Measurements from ENCODE around the gene PCCA.
A peak's percentile ranks its signal among the peaks of the same experiment; 100 is the strongest.
"Not testable (repeated sequence)": the region's sequence is repeated elsewhere in the genome, so short reads cannot be mapped to it uniquely, and the experiment has no call there.

PCCA gene

GRCh38 chr13:100541897-100542825 is 453.3 kb downstream of the PCCA start:
- DNase-seq (ENCODE audit: low read depth in 3 of 3), result no peak

GRCh38 chr13:100542826-100543156 is 453.9 kb downstream of the PCCA start:
- DNase-seq (ENCODE audit: low read depth in 3 of 3), result no peak

- no peak for DNase-seq (ENCODE audit: low read depth in 3 of 3)
Measured at GRCh38 chr13:100543872-100544602, 455.1 kb downstream of the PCCA start.

DNA sequence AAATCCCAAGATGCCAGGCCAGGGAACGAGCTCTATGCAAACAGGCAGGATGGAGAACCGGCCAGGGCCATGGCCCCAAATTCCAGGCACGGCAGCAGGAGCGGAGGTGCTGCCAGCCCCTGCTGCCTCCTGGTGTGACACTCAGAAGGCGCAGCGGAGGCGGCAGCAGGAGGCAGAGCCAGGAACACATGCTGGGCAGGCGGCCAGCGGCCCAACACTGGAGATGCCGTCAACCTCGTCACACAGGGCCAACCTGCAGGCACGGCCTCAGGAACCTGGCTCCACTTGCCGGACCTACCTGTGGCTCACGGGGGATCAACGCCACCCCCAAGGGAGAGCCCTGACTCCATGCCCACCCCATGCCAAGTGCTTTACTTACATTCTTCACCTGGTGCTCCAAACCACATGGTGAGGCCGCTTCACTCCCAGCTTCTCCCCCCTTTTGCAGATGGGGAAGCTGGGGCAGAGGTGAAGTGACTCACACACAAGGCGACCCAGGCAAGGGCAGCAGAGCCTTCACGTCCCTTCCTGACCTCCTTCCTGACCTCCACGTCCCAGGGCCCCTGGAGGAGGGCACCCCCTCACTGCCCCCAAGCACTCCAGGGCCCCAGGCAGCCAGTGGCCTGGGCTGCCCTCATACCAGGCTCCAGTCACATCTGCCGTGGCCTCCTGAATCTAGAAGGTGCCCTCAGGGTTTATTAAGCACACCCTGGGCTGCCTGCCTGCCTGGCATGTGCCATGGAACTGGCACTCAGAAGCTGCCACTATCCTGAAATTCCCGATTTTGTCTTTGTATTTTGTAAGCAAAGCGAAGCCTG is 456.2 kb downstream of the PCCA start:
- DNase-seq (ENCODE audit: low read depth in 3 of 3), result no peak

- DNase-seq (ENCODE audit: low read depth in 3 of 3), result no peak
Measured at GRCh38 chr13:100545684-100546061, 456.8 kb downstream of the PCCA start.

DNA sequence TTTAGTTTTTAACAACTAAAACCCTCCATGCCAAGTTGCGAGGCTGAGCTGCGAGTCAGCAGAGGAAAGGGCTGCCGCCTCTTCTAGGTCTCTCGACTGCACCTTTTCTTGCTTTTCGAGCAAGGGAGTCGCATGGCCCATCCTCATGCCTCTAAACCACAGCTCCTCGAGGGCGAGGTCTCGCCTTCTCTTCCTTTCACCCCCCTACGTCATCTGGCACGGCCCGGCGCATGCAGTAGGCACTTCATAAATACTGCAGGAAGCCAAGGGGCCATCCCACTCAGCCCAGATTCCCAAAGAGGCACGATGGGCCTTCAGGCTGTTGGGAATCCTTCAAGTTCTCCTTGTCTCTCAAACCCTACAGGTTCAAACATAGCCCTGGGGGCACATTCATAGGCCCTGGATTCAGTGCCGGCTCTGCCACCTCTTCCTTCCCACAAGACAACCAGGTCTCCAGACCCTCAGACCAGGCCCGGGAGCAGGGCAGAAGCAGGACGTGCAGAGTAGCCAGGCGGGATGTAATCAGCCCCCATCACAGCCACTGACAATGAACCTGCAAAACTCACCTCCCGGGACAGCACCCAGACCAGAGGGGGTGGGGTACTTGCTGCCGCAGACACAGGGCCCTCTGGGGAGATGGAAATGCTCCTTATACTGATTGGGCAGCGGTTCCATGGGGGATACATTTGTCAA is 458.0 kb downstream of the PCCA start:
- DNase-seq (ENCODE audit: low read depth in 3 of 3), result no peak

DNA sequence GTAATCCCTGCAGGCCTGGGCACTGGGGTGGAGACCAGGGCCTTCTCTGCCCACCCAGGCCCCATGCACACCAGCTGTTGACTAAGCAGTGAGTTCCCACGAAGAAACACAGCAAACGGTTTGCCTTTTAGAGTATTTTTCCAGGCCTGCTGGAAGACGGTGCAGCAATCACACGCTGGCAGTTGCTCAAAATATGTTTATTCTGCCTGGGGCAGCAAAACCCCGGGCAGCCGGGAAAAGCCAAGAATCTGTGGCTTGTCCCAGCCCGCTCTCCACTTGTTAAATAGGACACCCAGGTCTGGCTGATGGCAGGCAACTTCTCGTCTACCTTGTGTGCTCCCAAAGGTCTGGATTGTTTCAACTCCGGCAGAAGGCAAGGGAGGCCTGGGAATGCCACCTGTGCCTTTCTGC is 458.9 kb downstream of the PCCA start:
- no peak for DNase-seq (ENCODE audit: low read depth in 3 of 3)

- DNase-seq (ENCODE audit: low read depth in 3 of 3), result no peak
Measured at GRCh38 chr13:100549316-100549715, 460.4 kb downstream of the PCCA start.

- DNase-seq (ENCODE audit: low read depth in 3 of 3), result no peak
Measured at GRCh38 chr13:100552755-100553154, 463.9 kb downstream of the PCCA start.

GRCh38 chr13:100559886-100560285 is 471.0 kb downstream of the PCCA start:
- no peak for DNase-seq (ENCODE audit: low read depth in 3 of 3)

DNA sequence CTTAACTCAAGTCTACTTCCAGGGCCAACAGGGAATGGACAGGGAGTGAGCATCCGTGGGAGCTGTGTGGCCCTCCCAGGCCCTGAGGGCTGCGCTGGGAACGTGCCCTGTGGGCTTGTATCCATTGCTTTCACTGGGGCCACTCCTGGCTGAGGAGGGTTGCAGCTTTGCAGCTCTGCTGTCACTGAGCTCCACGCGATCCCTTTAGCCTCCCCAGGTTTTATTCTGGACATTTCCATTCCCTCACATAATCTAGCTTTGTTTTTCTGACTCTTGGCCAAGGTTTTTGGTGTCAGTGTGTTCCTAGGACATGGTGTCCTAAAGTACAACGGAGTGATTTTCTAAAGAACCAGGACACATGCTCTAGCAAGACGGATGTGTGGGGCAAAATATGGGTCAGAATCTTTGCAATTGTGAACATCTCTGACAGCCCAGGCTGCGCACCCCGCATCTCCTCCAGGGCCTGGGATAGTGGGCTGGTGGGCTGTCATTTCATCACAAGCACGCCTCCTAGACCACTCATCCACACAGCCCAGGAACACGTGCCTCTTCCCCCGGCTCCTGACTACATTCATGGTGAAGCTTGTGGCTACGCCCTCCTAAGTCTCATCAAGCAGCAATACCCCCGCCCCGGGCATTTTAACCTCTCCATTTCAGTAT is 471.7 kb downstream of the PCCA start:
- DNase-seq (ENCODE audit: low read depth in 3 of 3), result no peak

- DNase-seq (ENCODE audit: low read depth in 3 of 3), result no peak
Measured at GRCh38 chr13:100561158-100561499, 472.2 kb downstream of the PCCA start.

DNA sequence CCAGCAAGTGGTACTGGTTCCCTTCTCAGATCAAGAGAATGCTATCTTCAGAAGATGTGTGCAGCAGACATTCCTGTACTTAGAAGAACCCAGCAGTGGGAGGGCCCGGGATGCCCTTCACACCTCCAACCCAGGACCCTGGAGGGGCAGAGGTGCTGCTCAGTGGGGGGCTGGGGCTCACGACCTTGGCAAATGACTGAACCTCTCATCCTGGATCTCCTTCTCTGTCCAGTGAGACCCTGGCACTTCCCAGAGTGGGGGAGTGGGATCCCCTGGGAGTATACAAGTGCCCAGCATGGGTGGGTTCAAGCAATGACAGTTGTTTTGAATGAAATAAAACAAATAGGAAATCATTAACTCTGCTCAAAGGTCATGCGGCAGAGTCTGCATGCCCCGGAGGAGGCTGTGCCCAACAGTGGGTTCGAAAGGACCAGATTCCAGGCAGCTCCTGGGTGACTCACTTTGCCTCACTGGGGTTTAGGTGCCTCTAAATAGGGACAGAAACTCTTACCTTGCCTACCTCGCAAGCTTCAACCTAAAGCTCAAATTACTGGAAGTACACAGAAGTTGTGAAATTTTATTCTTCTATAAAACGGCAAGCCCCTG is 472.8 kb downstream of the PCCA start:
- no peak for DNase-seq (ENCODE audit: low read depth in 3 of 3)

GRCh38 chr13:100563779-100564178 is 474.9 kb downstream of the PCCA start:
- DNase-seq (ENCODE audit: low read depth in 3 of 3), result no peak

- no peak for DNase-seq (ENCODE audit: low read depth in 3 of 3)
Measured at GRCh38 chr13:100564444-100565223, 475.7 kb downstream of the PCCA start.

- no peak for DNase-seq (ENCODE audit: low read depth in 3 of 3)
Measured at GRCh38 chr13:100565286-100565685, 476.4 kb downstream of the PCCA start.

GRCh38 chr13:100566543-100566942 is 477.6 kb downstream of the PCCA start:
- DNase-seq (ENCODE audit: low read depth in 3 of 3), result no peak

- peak; percentile 50 to 71 (median 64) for DNase-seq (ENCODE audit: low read depth in 3 of 3)
Measured at GRCh38 chr13:100573121-100573520, 484.2 kb downstream of the PCCA start.

GRCh38 chr13:100577239-100577638 is 488.3 kb downstream of the PCCA start:
- not testable (repeated sequence) for DNase-seq (ENCODE audit: low read depth in 3 of 3)

All from stimulated activated CD4-positive, alpha-beta T cell treated with anti-CD3 and anti-CD28 coated beads, TNF-alpha, amount 100 ng/mL, for 48 hours (primary cell).